Fibroblast of the aortic adventitia (primary cell): Measurements from ENCODE around the gene C15orf40. TPM values are rescaled to one million over a fixed set of nuclear protein-coding genes. Genes with fewer than 3 reads are reported as not detected.
A peak's percentile ranks its signal among the peaks of the same experiment; 100 is the strongest.
"Not testable (repeated sequence)": the region's sequence is repeated elsewhere in the genome, so short reads cannot be mapped to it uniquely, and the experiment has no call there.

ENCODE experiments used
- DNase-seq: peaks from one replicate; pipeline ENCODE4 v3.0.0-alpha.2; 2010; ENCODE audit warnings: low read depth
- H3K4me3 ChIP-seq: 2 replicates; pipeline ENCODE4 v1.5.1; 2011; ENCODE audit warnings: low read depth, mild to moderate bottlenecking, control low read depth, low read length, moderate library complexity
- CTCF ChIP-seq: IDR thresholded peaks from 2 replicates; pipeline ENCODE4 v1.5.1; 2011; ENCODE audit warnings: mild to moderate bottlenecking, low read length, control low read depth, inconsistent platforms; ENCODE audit not compliant: insufficient read depth
- total RNA-seq: library from RNA; depleted of rRNA; stranded (reverse); fragments of >200 nt; gene quantifications from 2 replicates; pipeline ENCODE4 v1.2.3, GENCODE V29; 2012; ENCODE audit warnings: low replicate concordance

The C15orf40 gene
- total RNA-seq, 1 donor, result 15.8 TPM

DNA sequence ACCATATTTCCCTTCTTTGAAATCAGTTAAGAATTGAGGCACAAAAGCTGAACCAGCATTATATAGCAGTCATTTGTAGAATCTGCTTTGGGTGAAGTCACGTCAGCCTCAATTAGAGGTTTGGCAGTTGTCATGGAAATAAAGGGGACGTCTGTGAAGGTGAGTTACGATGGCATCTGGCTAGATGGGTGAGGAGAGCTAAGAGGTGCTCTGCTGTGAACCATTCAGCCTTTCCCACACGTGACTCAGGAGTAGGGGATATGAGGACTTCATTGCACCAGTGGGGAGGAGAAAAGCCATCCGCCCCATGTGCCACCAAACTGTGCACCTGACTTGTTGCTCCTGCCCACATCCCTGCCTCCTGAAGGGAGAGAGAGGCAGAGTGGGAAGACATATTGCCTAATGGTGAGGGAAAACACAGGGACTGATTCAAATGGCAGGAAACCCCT is 2.8 kb upstream of the C15orf40 start:
- no peak for DNase-seq
- no peak for TF ChIP-seq CTCF
- H3K4me3 ChIP-seq, result no peak overlapping the region

GRCh38 chr15:83012636-83013035 is 1.2 kb upstream of the C15orf40 start:
- no peak for DNase-seq
- no peak for TF ChIP-seq CTCF
- no peak overlapping the region for H3K4me3 ChIP-seq

- no peak for TF ChIP-seq CTCF
- DNase-seq, result no peak
- H3K4me3 ChIP-seq, result peak overlapping the region; percentile 100
These were observed 612 bp upstream of the C15orf40 start for GRCh38 chr15:83012076-83012426.

DNA sequence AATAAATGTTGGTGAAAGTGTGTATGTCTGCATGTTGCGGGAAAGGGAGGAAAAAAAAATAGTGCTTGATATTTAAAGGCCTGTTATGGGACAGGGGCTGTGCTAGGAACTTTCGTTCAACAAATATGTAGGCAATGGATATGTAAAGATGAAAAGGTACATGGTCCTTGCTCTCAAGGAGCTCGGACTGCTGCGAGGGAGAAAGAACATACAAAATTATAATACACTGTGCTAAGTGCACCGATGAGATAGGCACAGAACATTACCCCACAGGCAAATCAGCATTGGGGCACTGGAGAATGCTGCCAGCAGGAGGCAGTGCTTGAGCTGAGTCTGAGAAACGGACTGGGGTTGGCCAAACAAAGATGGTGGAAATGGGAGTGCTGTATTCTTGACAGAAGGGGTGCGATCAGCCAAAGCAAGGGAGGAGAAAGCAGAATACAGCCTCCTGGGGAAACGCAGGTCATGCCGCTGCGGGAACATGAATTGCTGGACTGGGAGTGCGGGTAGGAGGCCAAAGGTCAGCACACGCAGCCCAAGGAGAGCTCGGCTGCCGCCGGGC is 649 bp downstream of the C15orf40 start:
- TF ChIP-seq CTCF, result peak; percentile 94
- peak overlapping the region; percentile 100 for H3K4me3 ChIP-seq
- peak; percentile 81 for DNase-seq

- not testable (repeated sequence) for DNase-seq, H3K4me3 ChIP-seq
These were observed 10.8 kb downstream of the C15orf40 start for GRCh38 chr15:83000672-83001031.

DNA sequence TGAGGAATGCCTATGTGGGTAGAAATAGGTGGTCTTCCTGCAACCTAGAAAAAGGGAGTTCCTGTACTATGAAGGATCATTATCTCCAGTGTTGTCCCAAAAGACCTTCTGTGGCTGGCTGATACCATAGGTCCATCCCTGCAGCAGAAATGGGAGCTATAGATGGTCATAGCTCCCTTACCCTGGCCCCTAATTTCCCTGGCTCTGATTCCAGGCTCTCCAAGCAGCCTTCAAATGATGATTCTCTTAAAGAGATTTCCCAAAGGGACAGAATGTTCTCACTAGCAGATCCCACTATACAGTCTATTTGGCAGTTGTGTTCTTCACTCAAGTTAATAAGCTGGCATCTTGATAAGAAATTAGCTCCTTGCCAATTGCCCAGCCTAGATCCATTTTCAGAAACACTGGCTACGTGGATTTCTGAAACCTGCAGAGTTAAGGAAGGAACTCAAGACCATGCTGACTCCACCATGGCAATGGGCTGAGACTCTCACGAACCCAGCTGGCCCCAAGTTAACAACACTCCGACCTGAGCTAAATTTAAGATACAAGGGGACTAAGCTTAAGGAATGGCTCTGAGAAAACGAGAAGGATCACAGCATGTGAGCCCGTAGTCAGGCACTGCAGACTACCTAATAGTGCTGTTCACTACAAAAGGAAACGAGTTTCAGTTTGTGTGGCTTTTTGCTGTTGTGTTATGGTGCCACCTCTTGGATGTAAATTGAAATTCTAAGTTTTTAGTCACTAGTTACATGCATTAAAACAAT is 11.4 kb downstream of the C15orf40 start:
- peak overlapping the region; percentile 64 for H3K4me3 ChIP-seq
- DNase-seq, result peak; percentile 82
- TF ChIP-seq CTCF, result peak; percentile 54

GRCh38 chr15:82999426-82999825 is 12.0 kb downstream of the C15orf40 start:
- H3K4me3 ChIP-seq, result no peak overlapping the region
- no peak for DNase-seq
- no peak for TF ChIP-seq CTCF
